Mesothelial cell of epicardium (in vitro differentiated cells): ENCODE measurements around the gene ZNF516. TPM values are rescaled to one million over a fixed set of nuclear protein-coding genes. Genes with fewer than 3 reads are reported as not detected.

Experiments
- DNase-seq, 2 experiments: peaks; one replicate each; pipeline ENCODE4 v3.0.0; 2021; ENCODE audit warnings: low spot score in 2 of 2; ENCODE audit not compliant: unreplicated experiment in 2 of 2
- H3K27ac Mint-ChIP-seq: 2 replicates; pipeline ENCODE4 v1.8.0; 2021; ENCODE audit warnings: mixed read lengths
- H3K27me3 Mint-ChIP-seq: 2 replicates; pipeline ENCODE4 v1.8.0; 2021; ENCODE audit warnings: low read depth, mixed read lengths
- H3K36me3 Mint-ChIP-seq: 2 replicates; pipeline ENCODE4 v1.8.0; 2021; ENCODE audit warnings: mixed read lengths
- H3K4me1 Mint-ChIP-seq: 2 replicates; pipeline ENCODE4 v1.8.0; 2021; ENCODE audit warnings: mixed read lengths
- H3K4me3 Mint-ChIP-seq: 2 replicates; pipeline ENCODE4 v1.8.0; 2021; ENCODE audit warnings: mild to moderate bottlenecking, moderate library complexity, mixed read lengths
- H3K9me3 Mint-ChIP-seq: 2 replicates; pipeline ENCODE4 v1.8.0; 2021; ENCODE audit warnings: mixed read lengths
- total RNA-seq: library from RNA; stranded (reverse); gene quantifications from 3 replicates; pipeline ENCODE4 v1.2.1, GENCODE V29; 2021
- TF ChIP-seq, protein P1 (sequence below): fragments of 200-600 bp; sonication (generic); IDR thresholded peaks from one replicate; pipeline ENCODE4 v1.5.0; 2021; ENCODE audit warnings: antibody characterized with exemption; ENCODE audit not compliant: unreplicated experiment

Gene ZNF516
- total RNA-seq, 1 donor from 2014 or later: 92.1 TPM

DNA sequence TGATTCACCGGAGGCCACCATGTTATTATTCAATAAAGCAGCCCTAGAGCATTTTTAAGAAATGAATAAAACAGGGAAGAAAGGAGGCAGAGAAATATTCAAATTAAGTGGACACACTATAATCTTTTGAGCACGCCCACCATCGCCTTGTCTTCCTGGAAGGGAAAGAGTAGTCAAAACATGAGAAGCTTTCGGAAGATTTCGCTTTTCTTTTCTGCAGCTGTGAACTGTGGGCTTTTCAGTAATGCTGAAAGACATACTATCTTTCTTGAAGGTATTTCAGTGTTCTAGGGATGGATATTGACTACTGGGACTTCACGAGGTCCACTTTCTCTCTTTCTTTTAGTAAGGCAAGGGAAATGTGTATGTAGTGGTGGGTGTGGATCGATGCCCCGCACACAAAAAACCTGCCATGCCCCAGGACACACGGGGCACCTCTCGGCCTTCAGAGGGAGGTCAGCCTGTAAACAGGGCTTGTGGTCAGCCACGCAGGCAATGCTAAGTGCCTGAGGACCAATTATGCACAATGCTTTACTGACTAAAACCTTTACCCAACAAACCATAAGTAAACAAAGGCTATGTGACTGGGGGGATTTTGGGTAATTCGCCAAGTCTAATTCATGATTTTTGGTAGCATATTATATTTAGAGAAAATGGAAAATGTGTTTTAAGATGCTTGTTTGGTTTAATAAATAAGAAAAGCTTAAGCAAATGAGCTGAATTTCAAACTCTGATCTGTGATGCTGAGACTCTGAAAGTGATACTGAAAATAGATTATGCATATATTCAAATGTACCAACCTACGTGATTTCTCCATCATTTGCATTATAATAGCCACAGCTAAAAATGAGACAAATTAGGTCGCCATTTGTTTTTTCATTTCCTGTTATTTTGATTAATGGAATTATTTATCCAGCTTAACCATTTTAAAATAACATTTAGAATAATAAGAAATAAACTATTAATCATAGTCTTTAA, 130.5 kb downstream of the ZNF516 start:
- Mint-ChIP-seq H3K36me3 (peaks cover 25% of the 10 kb centered on the region), H3K27ac (no peak overlapping the region), H3K27me3 (no peaks in the 10 kb centered on the region), H3K4me3 (no peak overlapping the region), H3K4me1 (peaks cover 20% of the 10 kb centered on the region), H3K9me3 (peaks cover 4% of the 10 kb centered on the region)
- TF ChIP-seq, protein P1, sequence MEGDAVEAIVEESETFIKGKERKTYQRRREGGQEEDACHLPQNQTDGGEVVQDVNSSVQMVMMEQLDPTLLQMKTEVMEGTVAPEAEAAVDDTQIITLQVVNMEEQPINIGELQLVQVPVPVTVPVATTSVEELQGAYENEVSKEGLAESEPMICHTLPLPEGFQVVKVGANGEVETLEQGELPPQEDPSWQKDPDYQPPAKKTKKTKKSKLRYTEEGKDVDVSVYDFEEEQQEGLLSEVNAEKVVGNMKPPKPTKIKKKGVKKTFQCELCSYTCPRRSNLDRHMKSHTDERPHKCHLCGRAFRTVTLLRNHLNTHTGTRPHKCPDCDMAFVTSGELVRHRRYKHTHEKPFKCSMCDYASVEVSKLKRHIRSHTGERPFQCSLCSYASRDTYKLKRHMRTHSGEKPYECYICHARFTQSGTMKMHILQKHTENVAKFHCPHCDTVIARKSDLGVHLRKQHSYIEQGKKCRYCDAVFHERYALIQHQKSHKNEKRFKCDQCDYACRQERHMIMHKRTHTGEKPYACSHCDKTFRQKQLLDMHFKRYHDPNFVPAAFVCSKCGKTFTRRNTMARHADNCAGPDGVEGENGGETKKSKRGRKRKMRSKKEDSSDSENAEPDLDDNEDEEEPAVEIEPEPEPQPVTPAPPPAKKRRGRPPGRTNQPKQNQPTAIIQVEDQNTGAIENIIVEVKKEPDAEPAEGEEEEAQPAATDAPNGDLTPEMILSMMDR: no peak
- peak in 1 of 2 experiments; percentile 22 for DNase-seq

DNA sequence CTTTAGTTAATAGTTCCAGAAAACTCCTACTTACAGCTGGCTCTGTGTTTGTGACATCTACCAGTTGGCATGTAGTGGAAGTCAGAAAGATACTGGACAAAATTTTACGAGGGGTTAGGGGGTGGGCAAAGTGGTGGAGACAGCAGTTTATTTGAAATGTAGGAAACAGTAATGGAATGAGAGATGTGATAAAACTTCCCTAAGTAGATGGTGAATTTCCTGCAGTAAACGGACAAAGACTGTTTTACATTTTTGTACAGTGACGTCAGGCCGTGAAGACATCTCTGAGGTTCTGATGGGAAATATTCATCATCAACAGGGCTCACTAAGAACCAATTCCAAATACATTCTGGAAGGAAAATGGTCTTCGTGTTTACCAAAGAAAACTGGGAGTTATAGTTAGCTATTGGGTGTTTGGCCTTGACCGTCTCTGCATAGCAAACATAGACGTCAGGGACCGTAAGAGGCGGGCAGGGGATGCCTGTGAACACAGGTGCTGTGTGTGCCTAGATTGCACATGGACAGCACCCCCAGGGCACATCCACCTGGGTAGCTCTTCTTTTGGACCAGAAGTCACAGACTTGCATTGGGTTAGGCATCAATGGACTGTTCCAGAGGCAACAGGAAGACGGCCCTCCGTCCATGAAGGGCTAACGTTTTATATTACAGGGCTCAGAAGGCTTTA, 131.5 kb downstream of the ZNF516 start:
- no peak for DNase-seq
- H3K27me3 Mint-ChIP-seq: no peaks in the 10 kb centered on the region
- TF ChIP-seq, protein P1: no peak
- peaks cover 23% of the 10 kb centered on the region for H3K4me1 Mint-ChIP-seq
- H3K27ac Mint-ChIP-seq: peak overlapping the region; percentile 45
- no peak overlapping the region for H3K4me3 Mint-ChIP-seq
- H3K36me3 Mint-ChIP-seq: peaks cover 29% of the 10 kb centered on the region
- H3K9me3 Mint-ChIP-seq: peaks cover 4% of the 10 kb centered on the region

DNA sequence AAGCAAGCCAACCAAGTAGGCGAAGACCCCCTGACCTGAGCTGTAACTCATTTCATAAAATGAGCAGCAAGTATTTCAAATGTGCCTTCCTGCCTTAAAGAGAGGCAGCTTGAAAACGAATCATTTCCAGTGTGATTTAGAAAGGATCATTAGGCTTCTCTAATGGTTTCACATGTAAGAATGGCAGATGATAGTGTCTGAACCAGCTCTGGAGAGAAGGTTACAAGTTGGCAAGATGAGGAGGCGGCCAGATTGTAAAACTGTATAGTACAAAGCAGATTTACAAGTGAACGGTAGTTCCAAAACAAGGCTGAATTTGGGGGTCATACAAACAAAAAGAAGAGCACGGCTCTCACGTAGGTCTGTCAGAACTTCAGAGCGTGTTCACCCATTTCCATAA, 132.4 kb downstream of the ZNF516 start:
- Mint-ChIP-seq H3K27ac (peak overlapping the region; percentile 45), H3K27me3 (no peaks in the 10 kb centered on the region), H3K36me3 (peaks cover 35% of the 10 kb centered on the region), H3K9me3 (peaks cover 4% of the 10 kb centered on the region), H3K4me3 (no peak overlapping the region), H3K4me1 (peaks cover 23% of the 10 kb centered on the region)
- no peak for DNase-seq
- TF ChIP-seq, protein P1: no peak

DNA sequence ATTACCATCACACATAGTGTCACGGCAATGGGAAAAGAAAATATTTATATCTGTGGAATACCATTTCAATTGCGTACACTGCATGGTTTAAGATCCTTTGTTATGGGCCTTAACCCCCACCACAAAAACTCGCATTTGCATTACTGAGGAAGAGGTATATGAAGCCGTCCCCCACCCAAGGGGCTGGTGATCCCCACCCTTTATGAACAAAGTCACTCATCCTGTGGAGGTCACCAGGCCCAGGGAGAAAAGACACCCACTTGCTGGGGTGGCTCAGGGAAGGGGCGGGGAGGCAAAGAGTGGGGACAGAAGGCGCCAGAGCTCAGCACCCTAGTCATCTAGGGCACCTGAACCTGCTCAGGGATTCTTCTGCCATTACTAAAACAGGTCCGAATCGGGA, 133.8 kb downstream of the ZNF516 start:
- no peaks in the 10 kb centered on the region for H3K27me3 Mint-ChIP-seq
- H3K9me3 Mint-ChIP-seq: no peaks in the 10 kb centered on the region
- DNase-seq: no peak
- TF ChIP-seq, protein P1: no peak
- peaks cover 38% of the 10 kb centered on the region for H3K36me3 Mint-ChIP-seq
- H3K4me3 Mint-ChIP-seq: no peak overlapping the region
- H3K27ac Mint-ChIP-seq: no peak overlapping the region
- H3K4me1 Mint-ChIP-seq: peaks cover 23% of the 10 kb centered on the region

DNA sequence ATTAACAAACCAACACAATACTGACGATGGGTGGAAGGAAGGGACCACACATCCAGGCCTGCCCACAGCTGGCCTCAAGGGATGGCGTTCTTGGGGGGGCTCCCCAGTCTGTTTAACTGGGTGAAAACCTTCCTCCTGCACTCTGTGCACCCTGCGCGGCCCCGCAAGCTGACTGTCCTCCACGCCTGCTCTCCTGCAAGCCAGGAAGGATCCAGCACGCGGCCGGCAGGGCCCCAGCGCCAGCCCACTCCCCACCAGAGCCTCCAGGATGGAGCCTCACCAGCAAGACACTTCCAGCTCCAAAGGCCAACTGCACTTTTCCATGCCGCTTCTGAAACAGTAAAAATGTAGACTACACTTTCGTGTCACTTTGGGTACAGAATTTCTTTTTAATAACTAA, 135.1 kb downstream of the ZNF516 start:
- Mint-ChIP-seq H3K4me1 (peaks cover 23% of the 10 kb centered on the region), H3K36me3 (peaks cover 47% of the 10 kb centered on the region), H3K9me3 (no peaks in the 10 kb centered on the region), H3K27me3 (no peaks in the 10 kb centered on the region), H3K27ac (peak overlapping the region; percentile 67), H3K4me3 (no peak overlapping the region)
- TF ChIP-seq, protein P1: no peak
- no peak for DNase-seq
